Measurements from ENCODE around the gene ABCC12. TPM values are rescaled to one million over a fixed set of nuclear protein-coding genes. Genes with fewer than 3 reads are reported as not detected.

The ABCC12 gene
- under 0.01 TPM in 1 of 2 replicates, not detected in the other for total RNA-seq

GRCh38 chr16:48155926-48156789, at the start of gene ABCC12:
Gene ABCC12, minus strand, starts transcription at chr16:48155993. Its CDS starts 9,569 bp downstream, at chr16:48146424.

Other genes with a start within 250 kb of the ABCC12 start
- gene LONP2, start 88.3 kb upstream of the ABCC12 start, total RNA-seq: 24.5 and 25.7 TPM in 2 replicates
- under 0.01 TPM in 1 of 2 replicates, not detected in the other for gene ABCC11, start 91.5 kb upstream of the ABCC12 start, total RNA-seq
- gene SIAH1, start 229.4 kb upstream of the ABCC12 start, total RNA-seq: 18.9 and 23.5 TPM in 2 replicates

Data from pericardium fibroblast (primary cell).